ENCODE results near the gene ANXA2R. TPM values are rescaled to one million over a fixed set of nuclear protein-coding genes. Genes with fewer than 3 reads are reported as not detected.

The ANXA2R gene
- total and polyA plus RNA-seq, 2 of the 13 experiments (the other 11 are each of a cell fraction or from before 2014, with no cell fraction given) = 0.95 to 1.3 TPM

GRCh38 chr5:43042176-43042625, 2.1 kb upstream of the ANXA2R start (continued):
- TF ChIP-seq, protein P1, sequence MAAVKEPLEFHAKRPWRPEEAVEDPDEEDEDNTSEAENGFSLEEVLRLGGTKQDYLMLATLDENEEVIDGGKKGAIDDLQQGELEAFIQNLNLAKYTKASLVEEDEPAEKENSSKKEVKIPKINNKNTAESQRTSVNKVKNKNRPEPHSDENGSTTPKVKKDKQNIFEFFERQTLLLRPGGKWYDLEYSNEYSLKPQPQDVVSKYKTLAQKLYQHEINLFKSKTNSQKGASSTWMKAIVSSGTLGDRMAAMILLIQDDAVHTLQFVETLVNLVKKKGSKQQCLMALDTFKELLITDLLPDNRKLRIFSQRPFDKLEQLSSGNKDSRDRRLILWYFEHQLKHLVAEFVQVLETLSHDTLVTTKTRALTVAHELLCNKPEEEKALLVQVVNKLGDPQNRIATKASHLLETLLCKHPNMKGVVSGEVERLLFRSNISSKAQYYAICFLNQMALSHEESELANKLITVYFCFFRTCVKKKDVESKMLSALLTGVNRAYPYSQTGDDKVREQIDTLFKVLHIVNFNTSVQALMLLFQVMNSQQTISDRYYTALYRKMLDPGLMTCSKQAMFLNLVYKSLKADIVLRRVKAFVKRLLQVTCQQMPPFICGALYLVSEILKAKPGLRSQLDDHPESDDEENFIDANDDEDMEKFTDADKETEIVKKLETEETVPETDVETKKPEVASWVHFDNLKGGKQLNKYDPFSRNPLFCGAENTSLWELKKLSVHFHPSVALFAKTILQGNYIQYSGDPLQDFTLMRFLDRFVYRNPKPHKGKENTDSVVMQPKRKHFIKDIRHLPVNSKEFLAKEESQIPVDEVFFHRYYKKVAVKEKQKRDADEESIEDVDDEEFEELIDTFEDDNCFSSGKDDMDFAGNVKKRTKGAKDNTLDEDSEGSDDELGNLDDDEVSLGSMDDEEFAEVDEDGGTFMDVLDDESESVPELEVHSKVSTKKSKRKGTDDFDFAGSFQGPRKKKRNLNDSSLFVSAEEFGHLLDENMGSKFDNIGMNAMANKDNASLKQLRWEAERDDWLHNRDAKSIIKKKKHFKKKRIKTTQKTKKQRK (IDR thresholded peaks at IDR 0.05; ENCODE audit: low read length) = no peak
- no peak for TF ChIP-seq ZNF678 (CRISPR knock-in tag; IDR thresholded peaks at IDR 0.05)
- TF ChIP-seq, protein P2, sequence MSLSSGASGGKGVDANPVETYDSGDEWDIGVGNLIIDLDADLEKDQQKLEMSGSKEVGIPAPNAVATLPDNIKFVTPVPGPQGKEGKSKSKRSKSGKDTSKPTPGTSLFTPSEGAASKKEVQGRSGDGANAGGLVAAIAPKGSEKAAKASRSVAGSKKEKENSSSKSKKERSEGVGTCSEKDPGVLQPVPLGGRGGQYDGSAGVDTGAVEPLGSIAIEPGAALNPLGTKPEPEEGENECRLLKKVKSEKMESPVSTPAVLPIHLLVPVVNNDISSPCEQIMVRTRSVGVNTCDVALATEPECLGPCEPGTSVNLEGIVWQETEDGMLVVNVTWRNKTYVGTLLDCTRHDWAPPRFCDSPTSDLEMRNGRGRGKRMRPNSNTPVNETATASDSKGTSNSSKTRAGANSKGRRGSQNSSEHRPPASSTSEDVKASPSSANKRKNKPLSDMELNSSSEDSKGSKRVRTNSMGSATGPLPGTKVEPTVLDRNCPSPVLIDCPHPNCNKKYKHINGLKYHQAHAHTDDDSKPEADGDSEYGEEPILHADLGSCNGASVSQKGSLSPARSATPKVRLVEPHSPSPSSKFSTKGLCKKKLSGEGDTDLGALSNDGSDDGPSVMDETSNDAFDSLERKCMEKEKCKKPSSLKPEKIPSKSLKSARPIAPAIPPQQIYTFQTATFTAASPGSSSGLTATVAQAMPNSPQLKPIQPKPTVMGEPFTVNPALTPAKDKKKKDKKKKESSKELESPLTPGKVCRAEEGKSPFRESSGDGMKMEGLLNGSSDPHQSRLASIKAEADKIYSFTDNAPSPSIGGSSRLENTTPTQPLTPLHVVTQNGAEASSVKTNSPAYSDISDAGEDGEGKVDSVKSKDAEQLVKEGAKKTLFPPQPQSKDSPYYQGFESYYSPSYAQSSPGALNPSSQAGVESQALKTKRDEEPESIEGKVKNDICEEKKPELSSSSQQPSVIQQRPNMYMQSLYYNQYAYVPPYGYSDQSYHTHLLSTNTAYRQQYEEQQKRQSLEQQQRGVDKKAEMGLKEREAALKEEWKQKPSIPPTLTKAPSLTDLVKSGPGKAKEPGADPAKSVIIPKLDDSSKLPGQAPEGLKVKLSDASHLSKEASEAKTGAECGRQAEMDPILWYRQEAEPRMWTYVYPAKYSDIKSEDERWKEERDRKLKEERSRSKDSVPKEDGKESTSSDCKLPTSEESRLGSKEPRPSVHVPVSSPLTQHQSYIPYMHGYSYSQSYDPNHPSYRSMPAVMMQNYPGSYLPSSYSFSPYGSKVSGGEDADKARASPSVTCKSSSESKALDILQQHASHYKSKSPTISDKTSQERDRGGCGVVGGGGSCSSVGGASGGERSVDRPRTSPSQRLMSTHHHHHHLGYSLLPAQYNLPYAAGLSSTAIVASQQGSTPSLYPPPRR (CRISPR knock-in tag; IDR thresholded peaks at IDR 0.05; ENCODE audit: borderline replicate concordance) = peak; percentile 66; the same call in 1 of the 2 replicates
- TF ChIP-seq HNF4G (IDR thresholded peaks at IDR 0.05; ENCODE audit: borderline replicate concordance, low read depth, low read length) = no peak
- no peak for TF ChIP-seq HNF4G (CRISPR knock-in tag; IDR thresholded peaks at IDR 0.05; ENCODE audit: borderline replicate concordance, low read depth)
- TF ChIP-seq ZNF720 (CRISPR knock-in tag; IDR thresholded peaks at IDR 0.05) = no peak
- TF ChIP-seq SMAD3 (CRISPR knock-in tag; IDR thresholded peaks at IDR 0.05) = 0 out of 2 replicates have a peak, but pooled peaks have one; percentile 26
- TF ChIP-seq ZNF589 (CRISPR knock-in tag; conservative IDR thresholded peaks at IDR 0.05) = 0 out of 2 replicates have a peak, but pooled peaks have one; percentile 33
- peak; percentile 24; the same call in 1 of the 2 replicates for TF ChIP-seq NFAT5 (CRISPR knock-in tag; IDR thresholded peaks at IDR 0.05)
- TF ChIP-seq ZNF788 (CRISPR knock-in tag; IDR thresholded peaks at IDR 0.05; ENCODE audit: borderline replicate concordance) = peak; percentile 57; the same call in 1 of the 2 replicates
- TF ChIP-seq NFE2L2 (IDR thresholded peaks at IDR 0.05; ENCODE audit: low read length) = no peak
- 0 out of 2 replicates have a peak, but pooled peaks have one; percentile 11 for TF ChIP-seq ZNF614 (CRISPR knock-in tag; IDR thresholded peaks at IDR 0.05; ENCODE audit: borderline replicate concordance)
- TF ChIP-seq PITX1 (CRISPR knock-in tag; IDR thresholded peaks at IDR 0.05) = no peak
- TF ChIP-seq PPARG (CRISPR knock-in tag; conservative IDR thresholded peaks at IDR 0.05) = no peak
- no peak for TF ChIP-seq CHD4 (IDR thresholded peaks at IDR 0.05; ENCODE audit: borderline replicate concordance, low read length)
